KOPT-K1 (cell line): ENCODE data around the gene ARHGEF7.
"Not testable (repeated sequence)": the region's sequence is repeated elsewhere in the genome, so short reads cannot be mapped to it uniquely, and the experiment has no call there.

ENCODE experiments used
- H3K27ac ChIP-seq: fragments of 200-600 bp; sonication (generic); 2 replicates; pipeline ENCODE4 v1.5.1; 2016; ENCODE audit warnings: antibody characterized with exemption, mild to moderate bottlenecking, low read depth, low read length; ENCODE audit not compliant: poor library complexity, severe bottlenecking
- H3K36me3 ChIP-seq: fragments of 200-600 bp; sonication (generic); 2 replicates; pipeline ENCODE4 v1.5.1; 2017; ENCODE audit warnings: antibody characterized with exemption, mild to moderate bottlenecking, low read length, moderate library complexity; ENCODE audit not compliant: insufficient read depth
- H3K9me3 ChIP-seq: fragments of 200-600 bp; sonication (generic); 2 replicates; pipeline ENCODE4 v1.5.1; 2017; ENCODE audit warnings: antibody characterized with exemption, low read length, mild to moderate bottlenecking; ENCODE audit not compliant: insufficient read depth, poor library complexity, severe bottlenecking

ARHGEF7 gene, protein sequence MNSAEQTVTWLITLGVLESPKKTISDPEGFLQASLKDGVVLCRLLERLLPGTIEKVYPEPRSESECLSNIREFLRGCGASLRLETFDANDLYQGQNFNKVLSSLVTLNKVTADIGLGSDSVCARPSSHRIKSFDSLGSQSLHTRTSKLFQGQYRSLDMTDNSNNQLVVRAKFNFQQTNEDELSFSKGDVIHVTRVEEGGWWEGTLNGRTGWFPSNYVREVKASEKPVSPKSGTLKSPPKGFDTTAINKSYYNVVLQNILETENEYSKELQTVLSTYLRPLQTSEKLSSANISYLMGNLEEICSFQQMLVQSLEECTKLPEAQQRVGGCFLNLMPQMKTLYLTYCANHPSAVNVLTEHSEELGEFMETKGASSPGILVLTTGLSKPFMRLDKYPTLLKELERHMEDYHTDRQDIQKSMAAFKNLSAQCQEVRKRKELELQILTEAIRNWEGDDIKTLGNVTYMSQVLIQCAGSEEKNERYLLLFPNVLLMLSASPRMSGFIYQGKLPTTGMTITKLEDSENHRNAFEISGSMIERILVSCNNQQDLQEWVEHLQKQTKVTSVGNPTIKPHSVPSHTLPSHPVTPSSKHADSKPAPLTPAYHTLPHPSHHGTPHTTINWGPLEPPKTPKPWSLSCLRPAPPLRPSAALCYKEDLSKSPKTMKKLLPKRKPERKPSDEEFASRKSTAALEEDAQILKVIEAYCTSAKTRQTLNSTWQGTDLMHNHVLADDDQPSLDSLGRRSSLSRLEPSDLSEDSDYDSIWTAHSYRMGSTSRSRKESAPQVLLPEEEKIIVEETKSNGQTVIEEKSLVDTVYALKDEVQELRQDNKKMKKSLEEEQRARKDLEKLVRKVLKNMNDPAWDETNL

DNA sequence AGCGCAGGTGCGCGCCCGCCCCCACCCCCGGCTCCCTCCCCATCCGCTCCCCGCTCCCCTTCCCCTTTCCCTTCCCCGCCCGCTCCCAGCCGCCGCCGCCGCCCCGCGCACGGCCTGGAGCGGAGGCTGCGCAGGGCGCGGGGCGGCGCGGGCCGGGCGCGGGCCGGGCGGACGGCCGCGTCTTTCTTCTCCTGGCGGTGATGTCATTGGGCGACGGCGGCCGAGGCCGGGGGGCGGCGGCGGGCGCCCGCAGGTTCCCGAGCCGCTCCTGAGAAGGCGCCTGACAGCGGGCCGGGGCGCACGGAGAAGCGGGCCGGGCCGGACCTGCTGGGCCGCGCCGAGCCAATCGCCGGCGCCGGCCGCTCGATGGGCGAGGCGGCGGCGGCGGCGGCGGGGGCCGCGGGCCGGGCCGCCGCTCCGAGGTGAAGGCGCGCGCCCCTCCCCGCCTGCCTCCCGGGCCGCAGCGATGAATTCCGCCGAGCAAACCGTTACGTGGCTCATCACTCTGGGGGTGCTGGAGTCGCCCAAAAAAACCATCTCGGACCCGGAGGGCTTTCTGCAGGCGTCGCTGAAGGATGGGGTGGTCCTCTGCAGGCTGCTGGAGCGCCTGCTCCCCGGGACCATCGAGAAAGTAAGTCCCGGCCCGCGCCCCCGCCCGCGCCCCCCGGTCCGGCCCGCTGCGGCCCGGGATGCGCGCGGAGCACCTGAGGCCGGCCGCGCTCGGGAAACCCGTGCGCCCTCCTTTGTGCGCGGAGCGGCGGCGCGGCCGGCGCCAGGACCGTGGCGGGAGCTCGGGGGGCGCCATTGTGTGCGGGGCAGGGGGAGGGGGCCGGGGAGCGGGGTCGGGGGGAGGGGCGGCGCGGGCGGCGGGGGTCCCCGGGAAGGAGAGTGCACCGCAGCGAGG lies at the start of gene ARHGEF7:
Gene ARHGEF7, plus strand, starts transcription at position 250 of the 904 bp plus-strand sequence. Its CDS starts 217 bp downstream, at position 467.
- Histone ChIP-seq H3K27ac (no peak within 1 kb of the TSS), H3K9me3 (peaks cover 18% of the 10 kb centered on the region), H3K36me3 (no peaks in the 10 kb centered on the region)

DNA sequence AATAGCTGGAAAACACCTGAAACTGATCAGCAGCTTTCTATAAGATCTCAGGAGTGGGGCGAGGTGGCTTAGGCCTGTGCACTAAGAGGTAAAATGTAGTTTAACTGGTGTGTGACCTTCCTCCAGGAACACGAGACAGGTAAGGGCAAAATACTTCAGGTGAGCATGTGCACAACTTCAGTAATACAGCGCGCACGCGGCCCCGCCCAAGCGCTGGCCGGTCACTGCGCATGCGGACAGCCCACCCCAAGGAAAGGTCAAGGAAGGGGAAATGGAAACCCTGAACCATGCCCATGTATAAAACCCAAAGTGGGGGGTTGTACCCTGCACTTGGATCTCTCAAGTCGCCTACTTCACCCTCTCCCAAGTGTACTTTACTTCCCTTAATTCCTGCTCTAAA lies 49.4 kb upstream of the ARHGEF7 start:
- no peaks in the 10 kb centered on the region for H3K36me3 ChIP-seq
- H3K9me3 ChIP-seq, result peaks cover 6% of the 10 kb centered on the region
- H3K27ac ChIP-seq, result no peak overlapping the region

DNA sequence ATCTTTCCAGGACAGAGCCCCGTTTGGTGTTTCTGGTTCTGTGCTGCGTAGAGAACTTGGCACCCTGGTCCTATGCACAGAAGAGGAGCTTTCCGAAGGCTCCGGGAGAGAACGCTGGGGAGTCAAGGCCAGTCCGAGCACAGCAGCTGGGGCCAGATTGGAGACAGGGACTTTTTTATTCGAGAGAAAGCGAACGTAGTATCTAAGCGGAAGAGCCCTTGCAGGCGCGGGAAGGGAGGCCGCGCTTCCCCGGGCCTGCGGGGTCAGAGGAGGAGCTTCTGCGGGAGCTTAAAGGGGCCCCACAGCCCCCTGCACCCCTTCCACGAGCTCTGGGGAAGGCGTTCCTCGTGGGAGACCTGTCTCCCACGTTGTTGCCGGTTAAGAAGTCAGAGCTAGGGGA lies 48.6 kb upstream of the ARHGEF7 start:
- Histone ChIP-seq H3K27ac (no peak overlapping the region), H3K9me3 (peaks cover 15% of the 10 kb centered on the region), H3K36me3 (no peaks in the 10 kb centered on the region)

DNA sequence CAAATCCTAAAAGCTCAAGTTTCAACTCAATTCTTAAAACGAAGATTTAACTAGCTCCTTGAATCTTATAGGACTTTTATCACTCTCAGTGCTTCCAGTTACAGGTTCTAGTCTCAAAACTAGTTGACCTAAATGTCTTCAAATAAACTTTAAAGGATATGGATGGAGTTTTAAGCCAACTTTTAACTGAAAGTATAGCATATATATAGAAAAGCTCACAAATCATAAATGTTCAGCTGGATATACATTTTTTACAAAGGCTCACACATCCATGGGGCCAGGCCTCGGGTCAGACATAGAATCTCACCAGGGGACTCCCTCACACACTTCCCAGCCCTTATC lies 47.1 kb upstream of the ARHGEF7 start:
- Histone ChIP-seq H3K27ac (no peak overlapping the region), H3K36me3 (no peaks in the 10 kb centered on the region), H3K9me3 (peaks cover 24% of the 10 kb centered on the region)

DNA sequence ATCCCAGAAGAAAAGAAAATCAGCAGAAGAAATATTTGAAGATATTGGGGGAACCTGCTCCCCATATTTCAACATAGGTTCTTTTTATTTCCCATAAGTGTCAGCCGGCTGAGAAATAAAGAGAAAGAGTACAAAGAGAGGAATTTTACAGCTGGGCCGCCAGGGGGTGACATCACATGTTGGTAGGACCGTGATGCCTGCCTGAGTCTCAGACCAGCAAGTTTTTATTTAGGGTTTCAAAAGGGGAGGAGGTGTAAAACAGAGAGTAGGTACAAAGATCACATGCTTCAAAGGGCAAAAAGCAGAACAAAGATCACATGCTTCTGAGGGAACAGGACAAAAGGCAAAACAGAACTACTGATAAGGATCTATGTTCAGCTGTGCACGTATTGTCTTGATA lies 44.0 kb upstream of the ARHGEF7 start:
- H3K36me3 ChIP-seq, H3K27ac ChIP-seq: not testable (repeated sequence)
- peaks cover 49% of the 10 kb centered on the region for H3K9me3 ChIP-seq

DNA sequence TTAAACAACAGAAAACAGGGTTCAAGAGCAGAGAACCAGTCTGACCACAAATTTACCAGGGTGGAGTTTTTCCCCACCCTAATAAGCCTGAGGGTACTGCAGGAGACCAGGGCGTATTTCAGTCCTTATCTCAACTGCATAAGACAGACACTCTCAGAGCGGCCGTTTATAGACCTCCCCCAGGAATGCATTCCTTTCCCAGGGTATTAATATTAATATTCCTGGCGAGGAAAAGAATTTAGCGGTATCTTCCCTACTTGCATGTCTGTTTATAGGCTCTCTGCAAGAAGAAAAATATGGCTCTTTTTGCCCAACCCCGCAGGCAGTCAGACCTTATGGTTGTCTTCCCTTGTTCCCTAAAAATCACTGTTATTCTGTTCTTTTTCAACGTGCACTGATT lies 43.6 kb upstream of the ARHGEF7 start:
- not testable (repeated sequence) for H3K36me3 ChIP-seq, H3K27ac ChIP-seq
- peaks cover 49% of the 10 kb centered on the region for H3K9me3 ChIP-seq

DNA sequence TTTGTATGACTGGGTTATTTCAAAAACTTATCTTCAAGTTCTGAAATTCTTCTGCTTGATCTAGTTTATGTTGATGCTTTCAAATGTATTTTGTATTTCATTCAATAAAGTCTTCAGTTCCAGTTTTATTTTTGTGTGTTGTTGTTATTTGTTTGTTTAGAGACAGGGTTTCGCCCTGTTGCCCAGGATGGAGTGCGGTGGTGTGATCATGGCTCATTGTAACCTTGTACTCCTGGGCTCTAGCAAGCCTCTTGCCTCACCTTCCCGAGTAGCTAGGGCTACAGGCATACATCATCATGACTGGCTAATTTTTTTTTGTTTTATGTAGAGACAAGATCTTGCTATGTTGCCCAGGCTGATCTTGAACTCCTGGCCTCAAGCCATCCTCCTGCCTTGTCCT lies 40.3 kb upstream of the ARHGEF7 start:
- no peaks in the 10 kb centered on the region for H3K36me3 ChIP-seq
- peaks cover 49% of the 10 kb centered on the region for H3K9me3 ChIP-seq
- no peak overlapping the region for H3K27ac ChIP-seq

DNA sequence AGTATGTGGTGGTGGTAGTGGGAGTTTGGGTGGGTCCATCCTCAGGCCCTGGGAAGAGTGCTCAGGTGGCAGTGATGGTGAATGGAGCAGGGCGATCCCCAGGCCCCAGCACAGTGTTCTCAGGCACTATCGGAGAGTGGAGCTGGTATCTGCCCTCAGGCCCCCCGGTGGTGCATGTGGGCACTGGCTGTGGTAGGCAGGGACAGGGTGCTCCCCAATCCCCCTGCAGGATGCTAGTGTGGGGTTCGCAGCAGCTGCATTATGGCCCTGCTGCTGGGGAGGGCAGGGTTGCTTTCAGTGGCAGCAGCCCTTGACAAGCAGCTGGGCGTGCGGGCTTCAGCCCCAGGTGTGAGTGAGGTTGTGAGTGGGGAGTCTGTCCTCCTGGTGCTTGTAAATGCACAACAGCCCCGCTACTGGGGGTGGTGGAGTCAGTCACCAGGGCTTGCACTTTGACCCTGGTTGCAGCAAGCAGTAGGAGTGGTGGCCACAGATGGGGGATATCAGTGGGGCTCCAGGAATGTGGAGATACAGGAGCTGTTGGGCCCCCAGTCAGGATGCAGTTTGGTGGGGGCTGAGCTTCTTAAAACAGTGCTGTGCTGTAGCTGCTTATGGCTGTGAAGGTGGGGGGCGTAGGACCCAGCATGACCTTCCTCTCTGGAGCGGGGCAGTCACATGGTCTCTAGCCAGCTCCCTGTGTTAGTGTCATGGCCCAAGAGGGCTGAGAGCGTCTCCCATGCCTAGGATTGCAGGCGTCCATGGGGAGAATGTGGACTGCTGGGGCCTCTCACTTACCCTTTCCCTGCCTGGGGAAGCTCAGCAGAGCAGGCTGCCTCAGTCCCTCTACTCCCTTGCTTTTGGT lies 38.7 kb upstream of the ARHGEF7 start:
- peaks cover 36% of the 10 kb centered on the region for H3K9me3 ChIP-seq
- H3K27ac ChIP-seq, result no peak overlapping the region
- no peaks in the 10 kb centered on the region for H3K36me3 ChIP-seq

DNA sequence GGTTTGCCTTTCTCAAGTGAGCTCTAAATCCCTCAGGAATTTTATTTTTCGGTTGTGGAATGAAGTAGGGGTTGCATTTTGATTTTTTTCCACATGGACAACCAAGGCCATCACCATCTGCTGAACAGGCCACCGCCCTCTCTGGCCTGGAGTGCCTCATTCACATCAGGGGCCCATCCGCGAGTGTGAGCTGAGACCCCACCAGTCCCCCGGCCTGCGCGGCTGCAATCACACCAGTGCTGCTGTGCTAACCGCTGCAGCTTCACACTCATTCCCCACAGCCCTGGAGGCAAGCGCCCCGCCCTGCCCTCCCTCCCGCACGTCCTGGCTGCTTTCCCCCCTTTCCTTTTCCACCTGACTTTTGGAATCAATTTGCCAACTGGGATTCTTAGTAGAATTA lies 35.7 kb upstream of the ARHGEF7 start:
- no peaks in the 10 kb centered on the region for H3K36me3 ChIP-seq
- H3K27ac ChIP-seq, result no peak overlapping the region
- H3K9me3 ChIP-seq, result peaks cover 14% of the 10 kb centered on the region

DNA sequence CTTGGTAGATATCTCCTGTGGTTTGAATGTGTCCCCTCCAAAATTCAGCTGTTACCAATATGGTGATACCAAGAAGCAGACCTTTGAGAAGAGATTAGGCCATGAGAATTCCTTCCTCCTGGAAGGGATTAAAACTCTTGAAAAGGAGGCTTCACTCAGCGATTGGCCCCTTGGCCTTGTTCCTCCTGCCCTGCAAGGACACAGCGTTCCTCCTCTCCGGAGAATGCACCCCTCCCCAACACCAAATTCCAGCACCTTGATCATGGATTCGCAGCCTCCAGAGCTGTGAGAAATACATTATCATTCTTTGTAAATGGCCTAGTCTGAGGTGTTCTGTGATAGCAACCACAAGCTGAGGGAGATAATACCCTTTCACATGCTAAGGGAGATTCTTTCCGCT lies 34.5 kb upstream of the ARHGEF7 start:
- Histone ChIP-seq H3K27ac (no peak overlapping the region), H3K9me3 (peaks cover 3% of the 10 kb centered on the region), H3K36me3 (no peaks in the 10 kb centered on the region)

DNA sequence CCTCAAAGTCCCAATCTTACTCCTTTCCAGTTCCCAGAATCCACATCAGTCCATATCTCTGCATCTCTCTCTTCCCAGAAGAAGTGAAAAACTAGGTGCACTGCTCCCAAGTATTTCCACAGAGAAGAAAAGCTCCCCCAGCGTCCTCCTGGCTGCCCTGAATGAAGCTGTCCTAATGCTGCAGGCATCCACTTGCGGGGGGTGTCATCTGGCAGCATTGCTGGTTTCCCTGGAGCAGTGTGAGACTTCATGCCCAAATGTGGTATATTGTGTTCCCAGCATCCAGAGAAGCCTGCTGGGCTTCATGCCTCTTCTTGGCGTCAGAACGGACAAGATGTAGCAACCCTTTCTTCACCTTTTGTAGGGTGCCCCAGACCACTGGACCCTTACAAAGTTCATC lies 32.9 kb upstream of the ARHGEF7 start:
- H3K27ac ChIP-seq, result no peak overlapping the region

DNA sequence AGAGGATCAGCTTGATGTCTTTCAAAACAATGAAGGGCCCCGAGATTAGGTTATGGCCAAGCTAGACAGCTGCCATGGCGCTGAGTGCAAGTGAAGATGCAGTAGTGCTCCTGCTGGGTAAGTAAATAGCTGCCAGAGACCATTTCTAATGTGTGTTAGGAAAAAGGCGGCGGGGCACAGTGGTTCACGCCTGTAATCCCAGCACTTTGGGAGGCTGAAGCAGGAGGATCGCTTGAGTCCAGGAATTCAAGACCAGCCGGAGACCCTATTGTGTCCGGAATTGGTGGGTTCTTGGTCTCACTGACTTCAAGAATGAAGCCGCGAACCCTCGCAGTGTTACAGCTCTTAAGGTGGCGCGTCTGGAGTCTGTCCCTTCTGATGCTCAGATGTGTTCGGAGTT lies 32.3 kb upstream of the ARHGEF7 start:
- H3K36me3 ChIP-seq, H3K27ac ChIP-seq, H3K9me3 ChIP-seq: not testable (repeated sequence)

More for the DNA sequence above, 32.9 kb upstream of the ARHGEF7 start:
- Histone ChIP-seq H3K9me3 (no peaks in the 10 kb centered on the region), H3K36me3 (no peaks in the 10 kb centered on the region)

DNA sequence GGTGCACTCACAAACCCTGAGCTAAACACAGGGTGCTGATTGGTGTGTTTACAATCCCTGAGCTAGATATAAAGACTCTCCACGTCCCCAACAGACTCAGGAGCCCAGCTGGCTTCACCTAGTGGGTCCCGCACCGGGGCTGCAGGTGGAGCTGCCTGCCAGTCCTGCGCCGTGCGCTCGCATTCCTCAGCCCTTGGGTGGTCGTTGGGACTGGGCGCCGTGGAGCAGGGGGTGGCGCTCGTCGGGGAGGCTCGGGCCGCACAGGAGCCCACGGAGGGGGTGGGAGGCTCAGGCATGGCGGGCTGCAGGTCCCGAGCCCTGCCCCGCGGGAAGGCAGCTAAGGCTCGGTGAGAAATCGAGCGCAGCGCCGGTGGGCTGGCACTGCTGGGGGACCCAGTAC lies 31.4 kb upstream of the ARHGEF7 start:
- not testable (repeated sequence) for H3K9me3 ChIP-seq, H3K36me3 ChIP-seq, H3K27ac ChIP-seq

DNA sequence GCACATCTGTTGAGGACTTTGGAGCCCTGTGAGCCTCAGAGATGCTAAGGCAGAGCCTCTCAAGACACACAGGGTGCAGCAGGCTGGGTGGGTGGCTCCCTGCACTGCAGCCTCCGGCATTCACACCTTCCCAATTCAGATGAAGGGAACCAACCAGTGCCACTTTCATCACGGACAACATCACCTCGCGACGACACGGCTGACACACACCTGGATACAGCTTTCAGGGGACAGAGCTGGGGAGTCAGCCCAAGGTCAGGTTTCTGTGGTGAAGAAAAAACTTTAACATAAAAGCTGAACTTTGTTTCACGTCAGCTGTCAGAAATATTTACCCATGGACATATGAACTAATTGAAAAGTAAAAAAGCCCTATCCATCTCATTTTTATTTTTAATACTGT lies 24.9 kb upstream of the ARHGEF7 start:
- H3K27ac ChIP-seq, result no peak overlapping the region
- H3K36me3 ChIP-seq, result no peaks in the 10 kb centered on the region
- H3K9me3 ChIP-seq, result no peaks in the 10 kb centered on the region
